ENCODE data around the gene CFAP46. TPM values are rescaled to one million over a fixed set of nuclear protein-coding genes. Genes with fewer than 3 reads are reported as not detected.

CFAP46 gene
- total RNA-seq, 1 donor from 2014 or later: 1.3 TPM

GRCh38 chr10:132929953-132930548 lies 12.3 kb downstream of the CFAP46 start:
- DNase-seq (ENCODE audit: low read depth) (no peak), FAIRE-seq (no peak)
- H3K9me3 ChIP-seq (ENCODE audit: insufficient read depth, low read depth, low read length): no peaks in the 10 kb centered on the region
- no peaks in the 10 kb centered on the region for H4K20me1 ChIP-seq (ENCODE audit: insufficient read depth, low read length)
- no peak overlapping the region for H2AFZ ChIP-seq (ENCODE audit: low read depth, low read length)
- no peaks in the 10 kb centered on the region for H3K27me3 ChIP-seq (ENCODE audit: insufficient read depth, low read length)
- H3K4me3 ChIP-seq (ENCODE audit: insufficient read depth, low read depth, low read length): no peak overlapping the region
- no peaks in the 10 kb centered on the region for H3K4me1 ChIP-seq (ENCODE audit: insufficient read depth, low read length)
- Mint-ChIP-seq H3K27me3 (ENCODE audit: low read depth, unreplicated experiment) (peaks cover 4% of the 10 kb centered on the region), H3K9me3 (ENCODE audit: unreplicated experiment) (no peaks in the 10 kb centered on the region), H3K27ac (ENCODE audit: unreplicated experiment) (no peak overlapping the region), H3K36me3 (ENCODE audit: low read depth, unreplicated experiment) (peaks cover 3% of the 10 kb centered on the region), H3K4me1 (ENCODE audit: low read depth, unreplicated experiment) (peaks cover 2% of the 10 kb centered on the region), H3K4me3 (ENCODE audit: unreplicated experiment) (no peak overlapping the region)
- TF ChIP-seq CTCF (IDR thresholded peaks at IDR 0.05; ENCODE audit: insufficient read depth, low read depth, low read length) (no peak), EZH2 (IDR thresholded peaks at IDR 0.05; ENCODE audit: insufficient read depth, low read length) (no peak)
- no peaks in the 10 kb centered on the region for H3K79me2 ChIP-seq (ENCODE audit: insufficient read depth, low read length)
- no peak overlapping the region for H3K9ac ChIP-seq (ENCODE audit: low read length)
- H3K27ac ChIP-seq (ENCODE audit: low read depth, low read length): no peak overlapping the region
- no peaks in the 10 kb centered on the region for H3K36me3 ChIP-seq (ENCODE audit: insufficient read depth, low read length)
- no peak overlapping the region for H3K4me2 ChIP-seq (ENCODE audit: low read length)

GRCh38 chr10:132929480-132929879 lies 12.9 kb downstream of the CFAP46 start:
- TF ChIP-seq EZH2 (IDR thresholded peaks at IDR 0.05; ENCODE audit: insufficient read depth, low read length) (no peak), CTCF (IDR thresholded peaks at IDR 0.05; ENCODE audit: insufficient read depth, low read depth, low read length) (no peak)
- Mint-ChIP-seq H3K36me3 (ENCODE audit: low read depth, unreplicated experiment) (peaks cover 3% of the 10 kb centered on the region), H3K4me3 (ENCODE audit: unreplicated experiment) (no peak overlapping the region), H3K27me3 (ENCODE audit: low read depth, unreplicated experiment) (peaks cover 4% of the 10 kb centered on the region), H3K27ac (ENCODE audit: unreplicated experiment) (no peak overlapping the region), H3K9me3 (ENCODE audit: unreplicated experiment) (no peaks in the 10 kb centered on the region), H3K4me1 (ENCODE audit: low read depth, unreplicated experiment) (peaks cover 2% of the 10 kb centered on the region)
- H2AFZ ChIP-seq (ENCODE audit: low read depth, low read length): no peak overlapping the region
- H3K9ac ChIP-seq (ENCODE audit: low read length): no peak overlapping the region
- H3K4me2 ChIP-seq (ENCODE audit: low read length): no peak overlapping the region
- FAIRE-seq: no peak
- H3K4me1 ChIP-seq (ENCODE audit: insufficient read depth, low read length): no peaks in the 10 kb centered on the region
- no peak for DNase-seq (ENCODE audit: low read depth)
- no peaks in the 10 kb centered on the region for H3K36me3 ChIP-seq (ENCODE audit: insufficient read depth, low read length)
- no peaks in the 10 kb centered on the region for H3K27me3 ChIP-seq (ENCODE audit: insufficient read depth, low read length)
- no peak overlapping the region for H3K4me3 ChIP-seq (ENCODE audit: insufficient read depth, low read depth, low read length)
- H3K27ac ChIP-seq (ENCODE audit: low read depth, low read length): no peak overlapping the region
- no peaks in the 10 kb centered on the region for H4K20me1 ChIP-seq (ENCODE audit: insufficient read depth, low read length)
- no peaks in the 10 kb centered on the region for H3K79me2 ChIP-seq (ENCODE audit: insufficient read depth, low read length)
- H3K9me3 ChIP-seq (ENCODE audit: insufficient read depth, low read depth, low read length): no peaks in the 10 kb centered on the region

GRCh38 chr10:132928261-132928660 lies 14.1 kb downstream of the CFAP46 start:
- Histone ChIP-seq H2AFZ (ENCODE audit: low read depth, low read length) (no peak overlapping the region), H3K4me3 (ENCODE audit: insufficient read depth, low read depth, low read length) (no peak overlapping the region), H3K27ac (ENCODE audit: low read depth, low read length) (no peak overlapping the region), H3K27me3 (ENCODE audit: insufficient read depth, low read length) (no peaks in the 10 kb centered on the region), H3K9ac (ENCODE audit: low read length) (no peak overlapping the region), H3K4me2 (ENCODE audit: low read length) (no peak overlapping the region), H3K9me3 (ENCODE audit: insufficient read depth, low read depth, low read length) (no peaks in the 10 kb centered on the region), H4K20me1 (ENCODE audit: insufficient read depth, low read length) (no peaks in the 10 kb centered on the region), H3K4me1 (ENCODE audit: insufficient read depth, low read length) (no peaks in the 10 kb centered on the region), H3K79me2 (ENCODE audit: insufficient read depth, low read length) (no peaks in the 10 kb centered on the region), H3K36me3 (ENCODE audit: insufficient read depth, low read length) (no peaks in the 10 kb centered on the region)
- DNase-seq (ENCODE audit: low read depth) (no peak), FAIRE-seq (no peak)
- no peaks in the 10 kb centered on the region for H3K9me3 Mint-ChIP-seq (ENCODE audit: unreplicated experiment)
- TF ChIP-seq EZH2 (IDR thresholded peaks at IDR 0.05; ENCODE audit: insufficient read depth, low read length): no peak
- TF ChIP-seq CTCF (IDR thresholded peaks at IDR 0.05; ENCODE audit: insufficient read depth, low read depth, low read length): no peak
- no peak overlapping the region for H3K27ac Mint-ChIP-seq (ENCODE audit: unreplicated experiment)
- H3K4me3 Mint-ChIP-seq (ENCODE audit: unreplicated experiment): no peak overlapping the region
- H3K36me3 Mint-ChIP-seq (ENCODE audit: low read depth, unreplicated experiment): peaks cover 5% of the 10 kb centered on the region
- peaks cover 2% of the 10 kb centered on the region for H3K4me1 Mint-ChIP-seq (ENCODE audit: low read depth, unreplicated experiment)
- peaks cover 9% of the 10 kb centered on the region for H3K27me3 Mint-ChIP-seq (ENCODE audit: low read depth, unreplicated experiment)

All from astrocyte (in vitro differentiated cells and primary cell).